Measurements from ENCODE around the gene SCAMP5.

The SCAMP5 gene

DNA sequence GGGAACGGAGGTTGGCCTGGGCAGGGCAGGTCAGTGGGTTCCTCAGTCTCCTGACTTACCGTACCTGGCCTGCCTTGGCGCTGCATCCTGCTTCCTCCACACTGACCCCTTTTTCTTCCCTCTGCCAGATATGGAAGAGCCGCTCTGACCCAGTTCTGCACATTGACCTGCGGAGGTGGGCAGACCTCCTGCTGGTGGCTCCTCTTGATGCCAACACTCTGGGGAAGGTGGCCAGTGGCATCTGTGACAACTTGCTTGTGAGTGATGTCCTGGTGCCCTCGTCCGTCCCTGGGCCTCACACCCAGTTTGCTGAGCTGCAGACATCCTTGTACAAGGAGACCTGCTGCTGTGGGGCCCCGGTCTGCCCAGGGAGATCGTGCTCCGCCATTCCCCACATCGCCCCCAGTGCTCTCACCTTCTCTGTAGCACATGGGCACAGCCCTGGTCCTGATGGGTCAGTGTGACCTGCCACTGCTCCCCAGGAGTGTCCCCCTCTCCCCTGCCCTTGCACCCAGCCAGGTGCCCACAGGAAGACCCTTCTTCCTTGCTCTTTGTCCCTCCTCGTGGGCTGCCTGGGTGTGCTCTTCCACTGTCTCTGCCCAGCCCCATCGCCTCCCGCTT is 49.0 kb downstream of the SCAMP5 start:
- no peaks in the 10 kb centered on the region for H3K36me3 ChIP-seq (ENCODE audit: insufficient read depth, low read length)
- H3K27me3 ChIP-seq (ENCODE audit: insufficient read depth, low read length): no peaks in the 10 kb centered on the region
- H3K4me1 ChIP-seq (ENCODE audit: control insufficient read depth, insufficient read depth, low read length, unreplicated experiment): peaks cover 37% of the 10 kb centered on the region
- no peak overlapping the region for H3K4me3 ChIP-seq (ENCODE audit: low read depth, low read length)
- no peak overlapping the region for H2AFZ ChIP-seq (ENCODE audit: low read length, unreplicated experiment)
- peaks cover 1% of the 10 kb centered on the region for H3K79me2 ChIP-seq (ENCODE audit: control insufficient read depth, insufficient read depth, low read length, unreplicated experiment)
- peak overlapping the region; percentile 94 for H3K27ac ChIP-seq (ENCODE audit: low read depth, low read length)

DNA sequence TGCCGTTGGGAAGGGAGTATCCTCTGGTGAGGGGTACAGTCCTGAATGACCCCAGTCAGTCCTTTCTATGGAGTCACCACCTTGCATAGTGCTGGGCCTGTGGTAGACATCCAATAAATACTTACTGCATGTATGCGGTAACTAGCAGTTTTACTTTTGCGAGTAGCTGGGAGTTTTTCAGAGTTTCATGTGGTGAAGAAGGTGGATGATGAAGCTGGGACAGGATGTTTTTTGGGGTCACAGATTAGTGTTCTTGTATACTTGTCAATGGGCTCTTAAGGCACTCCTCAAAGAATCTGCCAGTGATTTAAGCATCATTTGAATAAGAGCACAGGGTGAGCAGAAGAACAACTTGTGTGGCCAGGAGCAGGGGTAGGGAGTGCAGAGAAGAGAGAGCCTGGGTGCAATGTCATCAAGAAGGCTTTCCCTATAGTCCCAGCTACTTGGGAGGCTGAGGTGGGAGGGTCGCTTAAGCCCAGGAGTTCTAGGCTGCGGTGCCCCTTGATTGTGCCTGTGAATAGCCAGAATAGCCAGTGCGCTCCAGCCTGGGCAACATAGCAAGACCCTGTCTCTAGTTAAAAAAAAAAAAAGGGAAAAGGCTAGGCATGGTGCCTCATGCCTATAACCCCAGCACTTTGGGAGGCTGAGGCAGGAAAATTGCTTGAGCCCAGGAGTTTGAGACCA is 50.1 kb downstream of the SCAMP5 start:
- Histone ChIP-seq H2AFZ (ENCODE audit: low read length, unreplicated experiment) (no peak overlapping the region), H3K79me2 (ENCODE audit: control insufficient read depth, insufficient read depth, low read length, unreplicated experiment) (no peaks in the 10 kb centered on the region), H3K27me3 (ENCODE audit: insufficient read depth, low read length) (no peaks in the 10 kb centered on the region), H3K4me1 (ENCODE audit: control insufficient read depth, insufficient read depth, low read length, unreplicated experiment) (peaks cover 37% of the 10 kb centered on the region), H3K27ac (ENCODE audit: low read depth, low read length) (no peak overlapping the region), H3K36me3 (ENCODE audit: insufficient read depth, low read length) (no peaks in the 10 kb centered on the region), H3K4me3 (ENCODE audit: low read depth, low read length) (no peak overlapping the region)

- peaks cover 27% of the 10 kb centered on the region for H3K4me1 ChIP-seq (ENCODE audit: control insufficient read depth, insufficient read depth, low read length, unreplicated experiment)
- no peaks in the 10 kb centered on the region for H3K79me2 ChIP-seq (ENCODE audit: control insufficient read depth, insufficient read depth, low read length, unreplicated experiment)
- no peak overlapping the region for H3K4me3 ChIP-seq (ENCODE audit: low read depth, low read length)
- H3K27ac ChIP-seq (ENCODE audit: low read depth, low read length): no peak overlapping the region
- no peaks in the 10 kb centered on the region for H3K36me3 ChIP-seq (ENCODE audit: insufficient read depth, low read length)
- H3K27me3 ChIP-seq (ENCODE audit: insufficient read depth, low read length): no peaks in the 10 kb centered on the region
- H2AFZ ChIP-seq (ENCODE audit: low read length, unreplicated experiment): no peak overlapping the region
Measured at GRCh38 chr15:75048394-75048793, 53.0 kb downstream of the SCAMP5 start.

DNA sequence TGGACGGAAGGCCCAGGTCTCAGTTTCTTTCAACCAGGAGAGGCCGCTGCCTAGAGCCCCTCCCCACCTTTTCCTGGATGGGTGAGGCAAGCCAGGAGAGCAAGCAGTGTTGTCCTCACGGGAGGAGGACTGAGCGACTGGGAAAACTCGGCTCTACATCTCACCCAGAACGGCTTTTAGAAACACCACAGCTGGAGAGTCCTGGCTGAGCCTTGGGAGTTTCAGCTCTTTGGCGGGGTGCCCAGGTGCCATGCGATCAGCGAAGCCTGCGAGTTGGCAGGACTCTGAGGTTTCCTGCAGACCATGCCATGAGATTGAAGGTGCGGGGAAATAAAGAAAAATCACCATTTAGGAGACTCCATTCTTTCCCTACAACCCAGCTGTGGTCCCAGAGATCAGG is 54.0 kb downstream of the SCAMP5 start:
- Histone ChIP-seq H3K79me2 (ENCODE audit: control insufficient read depth, insufficient read depth, low read length, unreplicated experiment) (no peaks in the 10 kb centered on the region), H3K4me3 (ENCODE audit: low read depth, low read length) (no peak overlapping the region), H3K4me1 (ENCODE audit: control insufficient read depth, insufficient read depth, low read length, unreplicated experiment) (peaks cover 20% of the 10 kb centered on the region), H3K27ac (ENCODE audit: low read depth, low read length) (no peak overlapping the region), H3K36me3 (ENCODE audit: insufficient read depth, low read length) (no peaks in the 10 kb centered on the region), H2AFZ (ENCODE audit: low read length, unreplicated experiment) (no peak overlapping the region), H3K27me3 (ENCODE audit: insufficient read depth, low read length) (no peaks in the 10 kb centered on the region)

GRCh38 chr15:75050283-75050682 is 54.9 kb downstream of the SCAMP5 start:
- H3K4me3 ChIP-seq (ENCODE audit: low read depth, low read length): no peak overlapping the region
- peaks cover 19% of the 10 kb centered on the region for H3K4me1 ChIP-seq (ENCODE audit: control insufficient read depth, insufficient read depth, low read length, unreplicated experiment)
- no peaks in the 10 kb centered on the region for H3K79me2 ChIP-seq (ENCODE audit: control insufficient read depth, insufficient read depth, low read length, unreplicated experiment)

DNA sequence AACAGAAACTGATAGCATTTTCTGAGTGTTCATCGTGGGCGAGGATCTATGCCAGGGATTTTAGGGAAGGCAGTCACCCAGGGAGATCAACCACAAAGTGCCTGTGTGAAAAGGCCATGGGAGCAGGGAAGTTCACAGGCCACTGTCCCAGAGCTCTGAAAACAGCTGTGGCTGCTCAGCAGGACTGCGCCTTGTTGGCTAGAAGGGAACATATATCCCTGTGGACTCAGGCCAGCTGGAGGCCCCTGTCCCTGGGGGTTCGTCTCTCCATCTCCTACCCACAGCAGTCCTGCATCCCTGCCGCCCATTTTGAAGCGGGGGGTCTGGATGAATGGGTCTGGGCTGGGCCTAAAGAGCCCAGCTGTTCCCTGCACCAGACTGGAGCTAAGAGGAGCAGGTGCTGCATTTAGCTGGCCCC is 55.8 kb downstream of the SCAMP5 start:
- H3K27me3 ChIP-seq (ENCODE audit: insufficient read depth, low read length): no peaks in the 10 kb centered on the region
- H3K79me2 ChIP-seq (ENCODE audit: control insufficient read depth, insufficient read depth, low read length, unreplicated experiment): no peaks in the 10 kb centered on the region
- peaks cover 19% of the 10 kb centered on the region for H3K4me1 ChIP-seq (ENCODE audit: control insufficient read depth, insufficient read depth, low read length, unreplicated experiment)
- H3K36me3 ChIP-seq (ENCODE audit: insufficient read depth, low read length): no peaks in the 10 kb centered on the region
- H3K27ac ChIP-seq (ENCODE audit: low read depth, low read length): no peak overlapping the region
- no peak overlapping the region for H2AFZ ChIP-seq (ENCODE audit: low read length, unreplicated experiment)
- H3K4me3 ChIP-seq (ENCODE audit: low read depth, low read length): no peak overlapping the region

More at GRCh38 chr15:75050283-75050682, 54.9 kb downstream of the SCAMP5 start:
- H3K27ac ChIP-seq (ENCODE audit: low read depth, low read length): no peak overlapping the region
- no peak overlapping the region for H2AFZ ChIP-seq (ENCODE audit: low read length, unreplicated experiment)
- H3K27me3 ChIP-seq (ENCODE audit: insufficient read depth, low read length): no peaks in the 10 kb centered on the region
- H3K36me3 ChIP-seq (ENCODE audit: insufficient read depth, low read length): no peaks in the 10 kb centered on the region

DNA sequence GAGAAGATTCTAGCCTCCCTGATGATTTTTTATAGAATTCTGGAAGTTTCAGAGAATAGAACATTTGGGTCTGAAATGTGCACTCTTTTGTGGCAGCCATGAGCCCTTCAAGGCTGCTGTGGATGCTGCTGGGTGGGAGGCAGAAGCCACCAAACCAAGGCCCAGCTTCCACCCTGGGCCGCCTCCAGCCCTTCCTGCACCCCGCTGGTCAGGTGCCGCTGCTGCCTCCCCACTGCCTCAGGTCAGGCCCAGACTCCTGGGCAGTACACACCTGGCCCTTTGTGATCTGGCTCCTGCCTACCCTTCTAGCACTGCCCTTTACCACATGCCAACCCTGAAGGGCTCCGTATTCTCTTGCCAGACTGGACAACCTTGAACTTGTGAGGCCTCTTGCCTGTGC is 56.3 kb downstream of the SCAMP5 start:
- Histone ChIP-seq H3K4me3 (ENCODE audit: low read depth, low read length) (no peak overlapping the region), H3K79me2 (ENCODE audit: control insufficient read depth, insufficient read depth, low read length, unreplicated experiment) (no peaks in the 10 kb centered on the region), H2AFZ (ENCODE audit: low read length, unreplicated experiment) (no peak overlapping the region), H3K36me3 (ENCODE audit: insufficient read depth, low read length) (no peaks in the 10 kb centered on the region), H3K4me1 (ENCODE audit: control insufficient read depth, insufficient read depth, low read length, unreplicated experiment) (peaks cover 14% of the 10 kb centered on the region), H3K27me3 (ENCODE audit: insufficient read depth, low read length) (no peaks in the 10 kb centered on the region), H3K27ac (ENCODE audit: low read depth, low read length) (no peak overlapping the region)

DNA sequence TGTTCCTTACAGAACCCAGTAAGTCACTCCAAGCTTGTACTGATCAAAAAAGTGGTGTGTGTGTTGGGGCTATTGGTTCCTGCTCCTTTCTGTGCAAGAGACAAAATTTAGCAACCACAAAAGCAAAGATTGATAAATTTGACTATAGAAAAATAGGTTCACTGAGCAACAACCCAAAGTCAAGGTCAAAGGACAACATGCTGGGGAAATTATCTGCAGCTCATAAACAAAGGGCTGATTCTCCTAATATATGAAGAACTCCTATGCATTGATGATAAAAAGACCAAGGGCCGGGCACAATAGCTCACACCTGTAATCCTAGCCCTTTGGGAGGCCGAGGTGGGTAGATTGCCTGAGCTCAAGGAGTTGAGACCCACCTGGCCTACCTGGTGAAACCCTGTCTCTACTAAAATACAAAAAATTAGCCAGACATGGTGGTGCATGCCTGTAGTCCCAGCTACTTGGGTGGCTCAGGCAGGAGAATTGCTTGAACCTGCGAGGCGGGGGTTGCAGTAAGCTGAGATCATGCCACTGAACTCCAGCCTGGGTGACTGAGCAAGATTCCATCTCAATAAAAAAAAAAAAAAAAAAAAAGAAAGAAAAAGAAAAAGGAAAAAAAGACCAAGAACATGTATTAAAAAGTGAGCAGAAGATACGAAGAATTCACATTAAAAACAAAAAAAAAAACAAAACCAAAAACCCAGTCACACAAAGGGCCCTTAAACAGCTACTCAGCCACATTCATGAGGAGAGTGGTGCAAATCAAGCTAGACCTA is 57.8 kb downstream of the SCAMP5 start:
- no peaks in the 10 kb centered on the region for H3K4me1 ChIP-seq (ENCODE audit: control insufficient read depth, insufficient read depth, low read length, unreplicated experiment)
- no peak overlapping the region for H3K27ac ChIP-seq (ENCODE audit: low read depth, low read length)
- no peaks in the 10 kb centered on the region for H3K36me3 ChIP-seq (ENCODE audit: insufficient read depth, low read length)
- no peaks in the 10 kb centered on the region for H3K79me2 ChIP-seq (ENCODE audit: control insufficient read depth, insufficient read depth, low read length, unreplicated experiment)
- no peak overlapping the region for H3K4me3 ChIP-seq (ENCODE audit: low read depth, low read length)
- H2AFZ ChIP-seq (ENCODE audit: low read length, unreplicated experiment): no peak overlapping the region
- H3K27me3 ChIP-seq (ENCODE audit: insufficient read depth, low read length): no peaks in the 10 kb centered on the region

DNA sequence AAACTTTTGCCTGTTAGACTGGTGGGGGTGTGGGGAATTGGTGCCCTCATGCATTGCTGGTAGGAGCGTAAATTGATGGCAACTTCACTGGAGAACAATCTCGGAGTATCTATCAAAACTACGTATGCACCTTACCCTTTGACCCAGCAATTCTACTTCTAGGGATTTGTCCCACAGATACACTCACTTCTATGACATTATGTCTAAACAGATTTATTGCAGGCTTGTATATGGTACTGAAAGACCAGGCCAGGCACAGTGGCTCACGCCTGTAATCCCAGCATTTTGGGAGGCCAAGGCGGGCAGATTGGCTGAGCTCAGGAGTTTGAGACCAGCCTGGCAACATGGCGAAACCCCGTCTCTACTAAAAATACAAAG is 58.4 kb downstream of the SCAMP5 start:
- H3K4me1 ChIP-seq (ENCODE audit: control insufficient read depth, insufficient read depth, low read length, unreplicated experiment): no peaks in the 10 kb centered on the region
- H3K36me3 ChIP-seq (ENCODE audit: insufficient read depth, low read length): no peaks in the 10 kb centered on the region
- H3K27ac ChIP-seq (ENCODE audit: low read depth, low read length): no peak overlapping the region
- no peak overlapping the region for H3K4me3 ChIP-seq (ENCODE audit: low read depth, low read length)
- no peaks in the 10 kb centered on the region for H3K79me2 ChIP-seq (ENCODE audit: control insufficient read depth, insufficient read depth, low read length, unreplicated experiment)
- no peaks in the 10 kb centered on the region for H3K27me3 ChIP-seq (ENCODE audit: insufficient read depth, low read length)
- no peak overlapping the region for H2AFZ ChIP-seq (ENCODE audit: low read length, unreplicated experiment)

DNA sequence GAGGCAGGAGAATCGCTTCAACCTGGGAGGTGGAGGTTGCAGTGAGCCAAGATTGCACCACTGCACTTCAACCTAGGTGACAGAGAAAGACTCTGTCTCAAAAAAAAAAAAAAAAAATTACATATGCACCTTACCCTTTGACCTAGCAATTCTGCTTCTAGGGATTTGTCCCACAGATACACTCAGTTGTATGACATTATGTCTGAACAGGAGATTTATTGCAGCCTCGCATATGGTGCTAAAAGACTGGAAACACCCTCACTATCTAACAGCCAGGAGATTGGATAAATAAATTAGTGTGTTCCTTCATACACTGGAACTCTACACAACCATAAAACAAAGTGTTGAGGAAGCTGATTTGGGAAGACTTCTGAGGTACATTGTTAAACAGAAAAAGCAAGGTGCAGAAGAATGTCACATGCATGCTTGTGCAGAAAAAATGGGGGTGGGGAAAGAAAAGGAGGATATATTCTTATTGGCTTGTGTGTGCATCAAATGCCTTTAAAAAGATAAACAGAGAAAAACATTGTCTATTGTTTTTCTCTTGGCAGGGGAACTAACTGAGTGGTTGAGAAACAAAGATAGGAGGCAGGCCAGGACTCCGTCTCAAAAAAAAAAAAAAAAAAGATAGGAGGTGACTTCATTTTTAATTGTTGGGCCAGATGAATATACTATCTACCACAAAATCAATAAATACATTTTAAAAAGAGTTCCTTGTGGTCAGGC is 59.0 kb downstream of the SCAMP5 start:
- H3K79me2 ChIP-seq (ENCODE audit: control insufficient read depth, insufficient read depth, low read length, unreplicated experiment): no peaks in the 10 kb centered on the region
- no peak overlapping the region for H3K4me3 ChIP-seq (ENCODE audit: low read depth, low read length)
- no peak overlapping the region for H3K27ac ChIP-seq (ENCODE audit: low read depth, low read length)
- no peaks in the 10 kb centered on the region for H3K27me3 ChIP-seq (ENCODE audit: insufficient read depth, low read length)
- H2AFZ ChIP-seq (ENCODE audit: low read length, unreplicated experiment): no peak overlapping the region
- H3K4me1 ChIP-seq (ENCODE audit: control insufficient read depth, insufficient read depth, low read length, unreplicated experiment): no peaks in the 10 kb centered on the region
- no peaks in the 10 kb centered on the region for H3K36me3 ChIP-seq (ENCODE audit: insufficient read depth, low read length)

Data from ACC112 (cell line).